GM23338 (cell line): Measurements from ENCODE around the gene TEKT3.

Experiments
- EZH2 ChIP-seq: fragments of 200-600 bp; sonication (generic); IDR thresholded peaks from one replicate; pipeline ENCODE4 v1.8.0; 2017; ENCODE audit warnings: antibody characterized with exemption, mild to moderate bottlenecking, low read depth; ENCODE audit not compliant: unreplicated experiment
- EZH2phosphoT487 ChIP-seq: fragments of 200-600 bp; sonication (generic); IDR thresholded peaks from one replicate; pipeline ENCODE4 v1.8.1; 2018; ENCODE audit warnings: antibody characterized with exemption; ENCODE audit not compliant: unreplicated experiment
- POLR2AphosphoS5 ChIP-seq: IDR thresholded peaks from 2 replicates; pipeline ENCODE4 v1.6.1; 2016; ENCODE audit warnings: antibody characterized with exemption, low read depth
- REST ChIP-seq: IDR thresholded peaks from one replicate; pipeline ENCODE4 v1.6.1; 2018; ENCODE audit warnings: antibody characterized with exemption; ENCODE audit not compliant: unreplicated experiment
- STAT1 ChIP-seq: IDR thresholded peaks from one replicate; pipeline ENCODE4 v1.6.1; 2016; ENCODE audit warnings: antibody characterized with exemption; ENCODE audit not compliant: unreplicated experiment
- ZNF114 ChIP-seq: fragments of 250-450 bp; sonication (Bioruptor Pico); IDR thresholded peaks from 2 replicates; pipeline ENCODE4 v1.5.0; 2020; ENCODE audit warnings: mild to moderate bottlenecking, moderate library complexity
- TF ChIP-seq, protein P1 (sequence below), 2 experiments: fragments of 200-600 bp in 1 of 2; sonication (generic) in 1 of 2; conservative IDR thresholded peaks; 2 replicates each; pipeline versions ENCODE4 v1.5.1 to v1.6.1; 2016 to 2017; ENCODE audit warnings: antibody characterized with exemption in 2 of 2, low read depth in 2 of 2, mild to moderate bottlenecking in 2 of 2, moderate library complexity in 1 of 2

GRCh38 chr17:15350777-15351477, 9.5 kb upstream of the TEKT3 start:
- TF ChIP-seq POLR2AphosphoS5 (no peak), STAT1 (no peak), ZNF114 (no peak), EZH2 (no peak), EZH2phosphoT487 (no peak), REST (no peak)
- TF ChIP-seq, protein P1, sequence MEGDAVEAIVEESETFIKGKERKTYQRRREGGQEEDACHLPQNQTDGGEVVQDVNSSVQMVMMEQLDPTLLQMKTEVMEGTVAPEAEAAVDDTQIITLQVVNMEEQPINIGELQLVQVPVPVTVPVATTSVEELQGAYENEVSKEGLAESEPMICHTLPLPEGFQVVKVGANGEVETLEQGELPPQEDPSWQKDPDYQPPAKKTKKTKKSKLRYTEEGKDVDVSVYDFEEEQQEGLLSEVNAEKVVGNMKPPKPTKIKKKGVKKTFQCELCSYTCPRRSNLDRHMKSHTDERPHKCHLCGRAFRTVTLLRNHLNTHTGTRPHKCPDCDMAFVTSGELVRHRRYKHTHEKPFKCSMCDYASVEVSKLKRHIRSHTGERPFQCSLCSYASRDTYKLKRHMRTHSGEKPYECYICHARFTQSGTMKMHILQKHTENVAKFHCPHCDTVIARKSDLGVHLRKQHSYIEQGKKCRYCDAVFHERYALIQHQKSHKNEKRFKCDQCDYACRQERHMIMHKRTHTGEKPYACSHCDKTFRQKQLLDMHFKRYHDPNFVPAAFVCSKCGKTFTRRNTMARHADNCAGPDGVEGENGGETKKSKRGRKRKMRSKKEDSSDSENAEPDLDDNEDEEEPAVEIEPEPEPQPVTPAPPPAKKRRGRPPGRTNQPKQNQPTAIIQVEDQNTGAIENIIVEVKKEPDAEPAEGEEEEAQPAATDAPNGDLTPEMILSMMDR (conservative IDR thresholded peaks at IDR 0.05; ENCODE audit: low read depth in 2 of 2): no peak
